Measurements from ENCODE around the gene KPNA3. TPM values are rescaled to one million over a fixed set of nuclear protein-coding genes. Genes with fewer than 3 reads are reported as not detected.
"Not testable (repeated sequence)": the region's sequence is repeated elsewhere in the genome, so short reads cannot be mapped to it uniquely, and the experiment has no call there.

Gene KPNA3
- total RNA-seq, 1 experiment from 2014 or later, result 32.2 TPM

- DNase-seq (ENCODE audit: low read depth), result no peak
These were observed 46.4 kb downstream of the KPNA3 start for GRCh38 chr13:49746111-49746510.

GRCh38 chr13:49740870-49741269, 51.6 kb downstream of the KPNA3 start:
- DNase-seq (ENCODE audit: low read depth), result no peak

GRCh38 chr13:49739498-49740187, 52.8 kb downstream of the KPNA3 start:
- DNase-seq (ENCODE audit: low read depth), result no peak

GRCh38 chr13:49733181-49733951, 59.1 kb downstream of the KPNA3 start:
- DNase-seq (ENCODE audit: low read depth), result peak; percentile 11

- peak; percentile 54 for DNase-seq (ENCODE audit: low read depth)
These were observed 60.7 kb downstream of the KPNA3 start for GRCh38 chr13:49731766-49732165.

- no peak for DNase-seq (ENCODE audit: low read depth)
These were observed 75.9 kb downstream of the KPNA3 start for GRCh38 chr13:49716615-49717014.

- DNase-seq (ENCODE audit: low read depth), result no peak
These were observed 77.7 kb downstream of the KPNA3 start for GRCh38 chr13:49714757-49715156.

GRCh38 chr13:49711218-49711863, 81.1 kb downstream of the KPNA3 start:
- peak; percentile 76 for DNase-seq (ENCODE audit: low read depth)

- not testable (repeated sequence) for DNase-seq (ENCODE audit: low read depth)
These were observed 88.2 kb downstream of the KPNA3 start for GRCh38 chr13:49704264-49704663.

- DNase-seq (ENCODE audit: low read depth), result no peak
These were observed 91.0 kb downstream of the KPNA3 start for GRCh38 chr13:49701491-49701890.

- DNase-seq (ENCODE audit: low read depth), result no peak
These were observed 95.0 kb downstream of the KPNA3 start for GRCh38 chr13:49697468-49697867.

GRCh38 chr13:49694446-49694845, 98.0 kb downstream of the KPNA3 start:
- no peak for DNase-seq (ENCODE audit: low read depth)

GRCh38 chr13:49693877-49694276, 98.6 kb downstream of the KPNA3 start:
- no peak for DNase-seq (ENCODE audit: low read depth)

- DNase-seq (ENCODE audit: low read depth), result no peak
These were observed 99.2 kb downstream of the KPNA3 start for GRCh38 chr13:49693191-49693733.

- DNase-seq (ENCODE audit: low read depth), result peak; percentile 86
These were observed 101.3 kb downstream of the KPNA3 start, which contains the start of gene EBPL for GRCh38 chr13:49690995-49691784. Gene EBPL, minus strand, starts transcription at chr13:49691486. Its CDS starts 62 bp downstream, at chr13:49691424.

- DNase-seq (ENCODE audit: low read depth), result peak; percentile 68
These were observed 102.1 kb downstream of the KPNA3 start for GRCh38 chr13:49690133-49690994.

GRCh38 chr13:49683489-49683888, 109.0 kb downstream of the KPNA3 start:
- DNase-seq (ENCODE audit: low read depth), result no peak

GRCh38 chr13:49681842-49682435, 110.5 kb downstream of the KPNA3 start:
- DNase-seq (ENCODE audit: low read depth), result peak; percentile 85

- peak; percentile 21 for DNase-seq (ENCODE audit: low read depth)
These were observed 113.2 kb downstream of the KPNA3 start for GRCh38 chr13:49679246-49679645.

Measured in M059J (cell line).